CD4-positive, CD25-positive, alpha-beta regulatory T cell (primary cell): ENCODE results near the gene RINT1. TPM values are rescaled to one million over a fixed set of nuclear protein-coding genes. Genes with fewer than 3 reads are reported as not detected.

Source experiments
- ATAC-seq, 2 donors: fragments of 150-1000 bp; cut with Tn5 transposase; one replicate each; pipeline ENCODE4 v1.10.0; 2021; ENCODE audit warnings: low read depth in 2 of 2, moderate number of reproducible peaks in 2 of 2, moderate library complexity in 1 of 2
- DNase-seq, 3 donors: peaks; one replicate each; pipeline versions ENCODE4 v3.0.0 to v3.0.0-alpha.2; 2012 to 2022; ENCODE audit warnings: mixed read lengths in 1 of 3
- H3K27ac ChIP-seq: one replicate; pipeline ENCODE4 v1.7.0; 2013; ENCODE audit warnings: mild to moderate bottlenecking, low read length; ENCODE audit not compliant: insufficient read depth, poor library complexity, severe bottlenecking
- H3K27me3 ChIP-seq: one replicate; pipeline ENCODE4 v1.7.0; 2013; ENCODE audit warnings: low read length; ENCODE audit not compliant: control insufficient read depth, insufficient read depth
- H3K36me3 ChIP-seq: one replicate; pipeline ENCODE4 v1.7.0; 2013; ENCODE audit warnings: mild to moderate bottlenecking, low read length, moderate library complexity; ENCODE audit not compliant: control insufficient read depth, insufficient read depth
- H3K4me1 ChIP-seq: 2 replicates; pipeline ENCODE4 v1.7.0; 2013; ENCODE audit warnings: mild to moderate bottlenecking, low read length; ENCODE audit not compliant: insufficient read depth, control insufficient read depth, poor library complexity, severe bottlenecking
- H3K4me3 ChIP-seq: one replicate; pipeline ENCODE4 v1.7.0; 2013; ENCODE audit warnings: low read depth, mild to moderate bottlenecking, low read length, moderate library complexity
- H3K9me3 ChIP-seq, 2 experiments: 1 replicate in 1 of 2; 2 replicates in 1 of 2; pipeline ENCODE4 v1.7.0; 2013; ENCODE audit warnings: low read length in 2 of 2, mild to moderate bottlenecking in 1 of 2, moderate library complexity in 1 of 2; ENCODE audit not compliant: control insufficient read depth in 2 of 2
- H3K27ac Mint-ChIP-seq, 3 donors: one replicate each; pipeline ENCODE4 v1.8.0; 2020 to 2022; ENCODE audit warnings: mild to moderate bottlenecking in 3 of 3, mixed read lengths in 3 of 3, moderate library complexity in 2 of 3
- H3K27me3 Mint-ChIP-seq: one replicate; pipeline ENCODE4 v1.8.0; 2022; ENCODE audit warnings: mild to moderate bottlenecking, mixed read lengths
- H3K36me3 Mint-ChIP-seq: one replicate; pipeline ENCODE4 v1.8.0; 2020; ENCODE audit warnings: mixed read lengths
- H3K4me1 Mint-ChIP-seq, 4 donors: one replicate each; pipeline ENCODE4 v1.8.0; 2020 to 2022; ENCODE audit warnings: mixed read lengths in 4 of 4, mild to moderate bottlenecking in 1 of 4
- H3K4me3 Mint-ChIP-seq, 4 donors: one replicate each; pipeline ENCODE4 v1.8.0; 2020 to 2022; ENCODE audit warnings: mild to moderate bottlenecking in 4 of 4, mixed read lengths in 4 of 4, moderate library complexity in 3 of 4
- H3K9me3 Mint-ChIP-seq, 7 donors: one replicate each; pipeline ENCODE4 v1.8.0; 2020 to 2022; ENCODE audit warnings: mixed read lengths in 7 of 7, mild to moderate bottlenecking in 3 of 7, moderate library complexity in 2 of 7
- polyA plus RNA-seq, 4 donors: library from polyadenylated mRNA; unstranded; fragments of 300-500 nt; fragmentation: Illumina TruSeq; gene quantifications; one replicate each; pipeline ENCODE4 v1.2.3, GENCODE V29; 2021
- total RNA-seq: library from RNA; stranded (reverse); gene quantifications from one replicate; pipeline ENCODE4 v1.2.3, GENCODE V29; 2022

RINT1 gene
- total and polyA plus RNA-seq, 5 donors from 2014 or later, result 13.2 to 25.5 (median 18.9) TPM

DNA sequence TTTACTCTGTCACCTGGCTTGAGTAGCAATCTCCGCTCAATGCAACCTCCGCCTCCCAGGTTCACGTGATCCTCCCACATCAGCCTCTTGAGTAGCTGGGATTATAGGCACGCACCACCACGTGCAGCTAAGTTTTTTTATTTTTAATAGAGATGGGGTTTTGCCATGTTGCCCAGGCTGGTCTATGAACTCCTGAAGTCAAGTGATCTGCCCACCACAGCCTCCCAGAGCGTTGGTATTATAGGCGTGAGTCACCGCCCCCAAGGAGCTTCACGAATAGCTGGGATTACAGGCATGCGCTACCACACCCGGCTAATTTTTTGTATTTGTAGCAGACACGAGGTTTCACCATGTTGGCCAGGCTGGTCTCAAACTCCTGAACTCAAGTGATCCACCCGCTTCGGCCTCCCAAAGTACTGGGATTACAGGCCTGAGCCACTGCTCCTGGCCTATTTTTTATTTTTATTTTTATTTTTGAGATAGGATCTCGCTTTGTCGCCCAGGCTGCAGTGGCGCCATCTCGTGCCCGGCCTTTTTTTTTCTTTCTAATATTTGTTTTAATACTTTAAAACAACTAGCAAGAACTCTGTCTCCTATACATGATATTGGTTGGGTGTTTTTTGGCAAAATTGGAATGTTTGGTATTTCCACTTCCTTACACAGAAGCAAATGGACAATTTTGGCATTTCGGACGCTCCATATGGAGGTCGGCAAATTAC is 48.2 kb downstream of the RINT1 start:
- H3K27ac ChIP-seq, result no peak overlapping the region

DNA sequence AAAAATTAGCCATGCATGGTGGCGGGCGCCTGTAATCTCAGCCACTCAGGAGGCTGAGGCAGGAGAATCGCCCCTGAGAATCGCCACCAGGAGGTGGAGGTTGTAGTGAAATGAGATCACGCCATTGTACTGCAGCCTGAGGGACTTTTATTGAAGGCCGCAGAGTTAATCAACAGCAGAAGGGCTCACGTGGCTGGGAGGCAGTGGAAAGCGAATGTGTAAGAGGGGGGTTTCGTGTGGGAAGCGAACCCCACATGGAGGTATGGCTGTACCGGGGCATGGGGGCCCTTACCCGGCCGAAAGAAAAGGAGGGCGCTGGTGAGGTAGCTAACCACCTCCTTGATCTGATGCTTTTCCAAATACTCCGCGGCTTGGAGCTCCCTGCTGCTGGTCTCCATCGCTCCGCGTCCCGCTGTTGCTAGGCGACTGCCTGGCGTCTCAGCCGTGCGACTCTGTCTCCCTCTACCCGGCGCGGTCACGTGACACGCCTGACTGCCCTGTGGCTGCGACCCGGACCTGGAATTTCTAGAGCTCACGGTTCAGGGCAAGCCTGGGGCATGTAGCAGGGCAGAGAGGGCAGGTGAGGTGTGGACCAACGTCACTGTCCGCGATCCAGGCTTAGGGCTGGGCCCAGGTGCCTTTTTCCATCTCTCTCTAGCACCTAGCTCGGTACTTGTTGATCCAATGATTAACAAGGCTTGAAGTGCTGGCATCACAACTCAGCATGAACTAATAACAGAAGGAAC is 49.2 kb downstream of the RINT1 start, which contains the start of gene EFCAB10:
TSS of gene EFCAB10 (minus strand) at position 428 of the 746 bp plus-strand sequence. CDS start at position 398, 30 bp downstream.
- H3K27ac ChIP-seq, result no peak within 1 kb of the TSS
- H3K9me3 Mint-ChIP-seq, result peaks cover 0 to 8% (median 2%) of the 10 kb centered on the region in 7 donors
- H3K4me3 Mint-ChIP-seq, result peak within 1 kb of the TSS in 3 of 4 donors; percentile 63 to 79 (median 71)
- H3K27me3 Mint-ChIP-seq, result peaks cover 19% of the 10 kb centered on the region
- no peaks in the 10 kb centered on the region for H3K9me3 ChIP-seq
- no peaks in the 10 kb centered on the region for H3K36me3 ChIP-seq
- no peak within 1 kb of the TSS for H3K27ac Mint-ChIP-seq
- H3K4me1 Mint-ChIP-seq, result peaks cover 0 to 15% (median 6%) of the 10 kb centered on the region in 4 donors
- H3K4me3 ChIP-seq, result peak within 1 kb of the TSS; percentile 15
- peak; percentile 13 to 57 (median 30) for DNase-seq
- H3K4me1 ChIP-seq, result peaks cover 6% of the 10 kb centered on the region
- peaks cover 4% of the 10 kb centered on the region for H3K36me3 Mint-ChIP-seq
- peak in 1 of 2 donors; percentile 67 for ATAC-seq
- H3K27me3 ChIP-seq, result no peaks in the 10 kb centered on the region

More for the DNA sequence above, 48.2 kb downstream of the RINT1 start:
- ATAC-seq (no peak), DNase-seq (no peak)
- peaks cover 0 to 15% (median 6%) of the 10 kb centered on the region in 4 donors for H3K4me1 Mint-ChIP-seq
- H3K9me3 Mint-ChIP-seq, result peaks cover 0 to 8% (median 2%) of the 10 kb centered on the region in 7 donors
- Histone ChIP-seq H3K36me3 (no peaks in the 10 kb centered on the region), H3K9me3 (no peaks in the 10 kb centered on the region), H3K27me3 (no peaks in the 10 kb centered on the region), H3K4me1 (peaks cover 6% of the 10 kb centered on the region), H3K4me3 (no peak overlapping the region)
- H3K27me3 Mint-ChIP-seq, result peaks cover 19% of the 10 kb centered on the region
- no peak overlapping the region for H3K27ac Mint-ChIP-seq
- H3K36me3 Mint-ChIP-seq, result peaks cover 4% of the 10 kb centered on the region
- peak overlapping the region in 1 of 4 donors; percentile 58 for H3K4me3 Mint-ChIP-seq

DNA sequence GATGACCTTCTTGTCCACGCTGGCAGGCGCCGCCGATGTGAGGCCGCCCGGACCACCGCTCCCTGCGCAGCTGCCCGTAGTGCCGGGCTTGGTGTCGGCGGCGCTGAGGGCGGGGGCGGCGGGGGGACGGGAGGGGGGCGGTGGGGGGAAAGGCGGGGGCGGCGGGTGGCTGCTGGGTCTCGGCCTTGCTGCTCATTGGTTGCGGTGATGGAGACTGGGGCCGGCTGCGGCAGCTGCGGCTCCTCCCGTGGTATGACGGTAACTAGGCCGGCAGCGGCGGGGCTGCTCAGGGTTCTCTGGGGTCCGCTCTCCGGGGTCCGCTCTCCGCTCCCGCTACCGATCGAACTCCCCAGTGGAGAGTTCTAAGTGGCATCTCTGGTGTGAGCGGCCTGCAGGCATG is 51.1 kb downstream of the RINT1 start:
- H3K9me3 ChIP-seq, result no peaks in the 10 kb centered on the region

DNA sequence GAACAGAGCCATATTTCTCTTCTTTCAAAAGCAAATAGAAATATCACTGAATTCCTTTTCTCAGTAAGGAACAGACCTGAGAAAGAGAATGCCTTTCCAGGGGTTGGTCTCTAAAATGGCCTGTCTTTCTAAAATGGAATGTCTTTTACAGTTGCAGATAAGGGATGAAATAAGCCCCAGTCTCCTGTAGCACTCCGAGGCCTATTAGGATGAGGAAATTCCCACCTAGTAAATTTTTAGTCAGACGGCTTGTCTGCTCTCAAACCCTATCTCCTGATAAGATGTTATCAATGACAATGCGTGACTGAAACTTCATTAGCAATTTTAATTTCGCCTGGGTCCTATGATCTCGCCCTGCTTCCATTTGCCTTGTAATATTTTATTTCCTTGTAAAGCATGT is 52.2 kb downstream of the RINT1 start:
- ATAC-seq (no peak), DNase-seq (no peak)
- no peak overlapping the region for H3K4me3 ChIP-seq
- H3K4me1 ChIP-seq, result peaks cover 6% of the 10 kb centered on the region
- no peaks in the 10 kb centered on the region for H3K27me3 ChIP-seq
- Mint-ChIP-seq H3K36me3 (no peaks in the 10 kb centered on the region), H3K9me3 (peaks cover 0 to 8% (median 2%) of the 10 kb centered on the region in 7 donors), H3K27ac (no peak overlapping the region), H3K27me3 (peaks cover 19% of the 10 kb centered on the region), H3K4me3 (no peak overlapping the region), H3K4me1 (peaks cover 0 to 21% (median 8%) of the 10 kb centered on the region in 4 donors)
- H3K27ac ChIP-seq, result no peak overlapping the region
- no peaks in the 10 kb centered on the region for H3K9me3 ChIP-seq
- H3K36me3 ChIP-seq, result no peaks in the 10 kb centered on the region

More for the DNA sequence above, 51.1 kb downstream of the RINT1 start:
- no peak for ATAC-seq
- Mint-ChIP-seq H3K4me3 (no peak overlapping the region), H3K4me1 (peaks cover 0 to 14% (median 7%) of the 10 kb centered on the region in 4 donors), H3K36me3 (no peaks in the 10 kb centered on the region), H3K9me3 (peaks cover 0 to 8% (median 2%) of the 10 kb centered on the region in 7 donors), H3K27ac (no peak overlapping the region), H3K27me3 (peaks cover 19% of the 10 kb centered on the region)
- Histone ChIP-seq H3K4me3 (no peak overlapping the region), H3K4me1 (peaks cover 6% of the 10 kb centered on the region), H3K27ac (no peak overlapping the region), H3K36me3 (no peaks in the 10 kb centered on the region), H3K27me3 (no peaks in the 10 kb centered on the region)
- DNase-seq, result no peak

DNA sequence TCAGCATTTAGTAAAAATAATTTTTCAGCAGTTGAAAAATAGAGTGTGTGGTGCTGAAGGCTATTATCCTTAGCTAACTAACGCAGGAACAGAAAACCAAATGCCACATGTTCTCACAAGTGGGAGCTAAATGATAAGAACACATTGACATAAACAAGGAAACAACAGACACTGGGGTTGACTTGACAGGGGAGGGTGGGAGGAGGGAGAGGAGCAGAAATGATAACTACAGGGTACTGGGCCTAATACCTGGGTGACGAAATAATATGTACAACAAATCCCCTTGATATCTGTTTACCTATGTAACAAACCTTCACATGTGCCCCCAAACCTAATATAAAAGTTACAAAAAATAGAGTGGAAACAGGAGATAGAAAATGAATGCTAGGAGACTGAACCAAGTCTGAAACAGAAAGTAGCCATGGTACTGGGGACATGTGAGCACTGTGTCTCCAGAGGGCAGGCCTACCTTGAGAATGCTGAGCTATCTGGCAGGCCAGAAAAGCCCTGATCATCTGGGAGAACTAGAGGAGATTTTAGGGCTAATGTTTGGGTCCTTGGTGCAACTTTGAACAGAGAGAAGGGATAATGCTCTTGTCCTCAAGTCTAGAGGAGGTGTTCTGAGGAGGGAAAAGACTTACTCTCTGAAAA is 54.0 kb downstream of the RINT1 start:
- H3K4me3 ChIP-seq, result no peak overlapping the region
- no peaks in the 10 kb centered on the region for H3K27me3 ChIP-seq
- peaks cover 6% of the 10 kb centered on the region for H3K4me1 ChIP-seq
- H3K4me3 Mint-ChIP-seq, result peak overlapping the region in 1 of 4 donors; percentile 10
- DNase-seq (peak in 1 of 3 donors; percentile 33), ATAC-seq (no peak)
- peaks cover 12% of the 10 kb centered on the region for H3K27me3 Mint-ChIP-seq
- peaks cover 0 to 8% (median 2%) of the 10 kb centered on the region in 7 donors for H3K9me3 Mint-ChIP-seq
- no peak overlapping the region for H3K27ac ChIP-seq
- no peaks in the 10 kb centered on the region for H3K9me3 ChIP-seq
- no peaks in the 10 kb centered on the region for H3K36me3 Mint-ChIP-seq
- H3K36me3 ChIP-seq, result no peaks in the 10 kb centered on the region
- H3K27ac Mint-ChIP-seq, result no peak overlapping the region
- H3K4me1 Mint-ChIP-seq, result peaks cover 0 to 22% (median 10%) of the 10 kb centered on the region in 4 donors

DNA sequence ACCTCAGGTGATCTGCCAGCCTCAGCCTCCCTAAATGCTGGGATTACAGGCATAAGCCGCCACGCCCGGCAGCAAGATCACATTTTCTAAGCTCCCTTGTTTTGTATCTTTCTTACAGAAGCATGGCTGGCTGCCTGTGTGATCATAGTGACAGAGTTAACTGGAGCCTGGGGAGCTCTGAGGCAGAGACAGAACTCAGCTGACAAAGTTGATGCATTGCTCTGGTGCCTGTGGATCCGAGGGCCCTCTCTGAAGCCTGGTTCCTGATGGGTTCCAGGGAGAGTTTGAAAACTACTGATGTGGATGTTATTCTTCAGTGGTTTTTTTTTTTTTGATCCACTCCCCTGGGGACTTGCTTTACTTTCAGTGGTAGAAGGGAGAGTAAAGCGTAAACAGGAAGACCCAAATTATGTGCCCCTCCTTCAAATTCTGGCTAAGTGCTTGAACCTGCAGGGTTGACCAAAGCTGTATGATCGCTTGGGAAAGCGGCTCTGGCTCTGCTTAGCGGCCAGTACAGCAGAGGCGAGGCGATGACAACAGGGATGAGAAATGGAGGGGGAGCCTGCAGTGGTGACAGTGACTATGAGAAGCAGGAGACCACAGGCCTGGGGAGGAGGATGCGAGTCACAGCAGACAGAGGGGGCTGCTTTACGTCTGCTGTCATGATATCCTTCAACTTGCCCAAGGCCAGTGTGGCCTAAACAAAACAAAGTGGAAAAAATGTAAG is 56.1 kb downstream of the RINT1 start:
- Mint-ChIP-seq H3K4me1 (peaks cover 0 to 14% (median 8%) of the 10 kb centered on the region in 4 donors), H3K27me3 (no peaks in the 10 kb centered on the region), H3K9me3 (peaks cover 0 to 8% (median 0%) of the 10 kb centered on the region in 7 donors), H3K27ac (peak overlapping the region in 2 of 3 donors; percentile 46 to 71), H3K4me3 (no peak overlapping the region), H3K36me3 (no peaks in the 10 kb centered on the region)
- Histone ChIP-seq H3K27me3 (no peaks in the 10 kb centered on the region), H3K4me3 (no peak overlapping the region), H3K27ac (no peak overlapping the region), H3K9me3 (no peaks in the 10 kb centered on the region), H3K36me3 (no peaks in the 10 kb centered on the region), H3K4me1 (no peaks in the 10 kb centered on the region)
- ATAC-seq (no peak), DNase-seq (peak in 1 of 3 donors; percentile 44)
